T-helper 2 cell treated with Interferon-gamma antibody and Interleukin-4, amounts not matched to agents 5 μg/mL and 100 μg/mL, for 36 hours (primary cell): ENCODE measurements around the gene DLG5.

Experiments used
- DNase-seq: peaks from one replicate; pipeline ENCODE4 v3.0.0; 2021; ENCODE audit warnings: low spot score
- H3K27ac Mint-ChIP-seq: one replicate; pipeline ENCODE4 v1.8.0; 2021; ENCODE audit warnings: mild to moderate bottlenecking, mixed read lengths
- H3K27me3 Mint-ChIP-seq: one replicate; pipeline ENCODE4 v1.8.0; 2021; ENCODE audit warnings: low read depth, mixed read lengths
- H3K36me3 Mint-ChIP-seq: one replicate; pipeline ENCODE4 v1.8.0; 2021; ENCODE audit warnings: low read depth, mixed read lengths
- H3K4me1 Mint-ChIP-seq: one replicate; pipeline ENCODE4 v1.8.0; 2021; ENCODE audit warnings: low read depth, mixed read lengths
- H3K4me3 Mint-ChIP-seq: one replicate; pipeline ENCODE4 v1.8.0; 2022; ENCODE audit warnings: mild to moderate bottlenecking, moderate library complexity, mixed read lengths
- H3K9me3 Mint-ChIP-seq: one replicate; pipeline ENCODE4 v1.8.0; 2021; ENCODE audit warnings: mixed read lengths

The DLG5 gene

DNA sequence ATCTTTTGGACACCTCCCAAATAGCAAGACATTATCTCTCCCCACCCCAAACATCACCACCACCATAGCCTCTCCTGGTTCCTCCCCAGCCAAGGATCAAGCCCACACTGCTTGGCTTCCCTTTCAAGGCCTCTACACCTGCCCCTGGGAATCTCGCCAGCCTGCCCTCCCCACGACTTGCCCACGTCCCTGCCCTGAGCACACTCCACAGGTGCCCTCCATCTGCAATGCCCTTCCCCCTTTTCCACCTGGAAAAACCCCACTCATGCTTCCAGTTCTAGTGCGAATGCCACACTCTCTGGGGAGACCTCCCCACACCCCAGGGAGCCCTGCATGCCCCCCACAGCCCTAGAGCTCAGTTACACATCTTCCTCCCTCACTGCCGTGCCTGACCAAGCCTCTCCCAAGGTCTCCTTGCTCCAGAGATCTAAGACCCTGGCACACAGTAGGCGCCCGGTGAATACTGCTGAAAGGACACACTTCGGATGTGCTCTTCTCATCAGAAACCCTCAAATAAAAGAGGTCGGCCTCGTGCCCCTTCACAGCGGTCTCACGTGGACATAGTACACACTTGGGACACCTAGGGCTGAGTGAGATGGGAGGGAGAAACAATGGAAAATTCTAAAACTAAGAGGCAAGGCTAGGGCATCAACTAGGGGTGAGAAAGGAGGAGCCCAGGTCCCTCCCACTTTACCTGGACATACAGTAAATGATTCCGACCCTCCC is 91.4 kb downstream of the DLG5 start:
- Mint-ChIP-seq H3K4me1 (peaks cover 19% of the 10 kb centered on the region), H3K27ac (peak overlapping the region; percentile 96), H3K9me3 (no peaks in the 10 kb centered on the region), H3K4me3 (no peak overlapping the region), H3K36me3 (no peaks in the 10 kb centered on the region), H3K27me3 (no peaks in the 10 kb centered on the region)
- no peak for DNase-seq

DNA sequence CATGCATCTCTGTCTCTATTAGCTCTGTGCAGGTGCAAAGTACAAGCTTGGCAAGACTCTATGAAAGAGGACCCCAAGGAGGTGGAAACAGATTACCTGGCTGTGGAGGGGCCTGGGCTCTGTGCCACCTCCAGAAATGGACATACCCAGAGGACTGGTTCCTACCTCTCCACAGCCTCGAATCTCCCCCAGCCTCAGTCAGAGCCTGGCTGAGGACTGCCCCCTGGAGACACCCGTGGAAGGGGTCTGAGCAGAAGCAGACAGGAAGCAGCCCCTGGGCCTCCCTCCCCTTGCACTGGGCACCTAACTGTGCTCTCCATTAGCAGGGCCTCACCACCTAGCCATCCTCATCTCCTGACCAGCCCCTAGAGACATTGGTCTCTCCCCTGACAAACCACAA is 92.0 kb downstream of the DLG5 start:
- H3K4me1 Mint-ChIP-seq: peaks cover 19% of the 10 kb centered on the region
- no peak for DNase-seq
- no peaks in the 10 kb centered on the region for H3K9me3 Mint-ChIP-seq
- H3K27me3 Mint-ChIP-seq: no peaks in the 10 kb centered on the region
- H3K27ac Mint-ChIP-seq: peak overlapping the region; percentile 96
- H3K36me3 Mint-ChIP-seq: no peaks in the 10 kb centered on the region
- no peak overlapping the region for H3K4me3 Mint-ChIP-seq

DNA sequence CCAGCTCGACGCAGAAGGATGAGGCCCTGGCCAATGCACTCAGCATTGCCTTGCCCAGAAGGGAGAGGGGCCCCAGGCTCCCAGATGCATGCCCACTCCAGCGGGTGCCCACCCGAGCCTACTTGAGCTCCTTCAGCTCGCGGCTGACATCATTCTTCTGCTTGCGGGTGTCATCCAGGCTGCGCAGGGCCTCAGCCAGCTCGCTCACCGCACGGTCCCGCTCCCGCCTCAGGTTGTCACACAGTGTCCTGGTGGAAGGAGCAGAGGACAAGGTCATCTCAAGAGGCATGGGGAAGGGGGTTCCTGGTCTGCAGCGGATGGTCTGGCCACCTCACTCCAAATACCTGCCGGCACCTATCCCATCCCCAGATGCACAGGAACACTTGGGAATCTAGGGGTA is 92.8 kb downstream of the DLG5 start:
- Mint-ChIP-seq H3K27ac (no peak overlapping the region), H3K36me3 (no peaks in the 10 kb centered on the region), H3K4me1 (peaks cover 19% of the 10 kb centered on the region), H3K27me3 (no peaks in the 10 kb centered on the region), H3K4me3 (no peak overlapping the region), H3K9me3 (no peaks in the 10 kb centered on the region)
- DNase-seq: no peak

DNA sequence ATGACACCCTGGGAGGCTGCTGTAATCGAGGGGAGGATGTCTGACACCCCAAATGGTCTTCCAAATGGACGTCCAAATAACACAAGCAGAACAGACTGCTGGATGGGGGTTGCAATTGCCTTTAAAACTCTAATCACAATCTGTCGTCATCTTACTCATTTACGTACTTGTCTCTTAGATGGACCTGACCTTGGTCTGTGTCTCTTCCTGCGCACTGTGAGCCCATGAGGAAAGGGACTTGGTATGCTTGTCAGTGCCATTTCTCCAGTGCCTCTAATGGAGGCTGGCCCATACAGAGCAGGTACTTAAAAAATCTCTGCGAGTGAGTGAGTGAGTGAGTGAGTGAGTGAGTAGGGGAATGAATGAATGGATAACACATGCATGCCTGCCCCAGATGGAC is 93.3 kb downstream of the DLG5 start:
- H3K27me3 Mint-ChIP-seq: no peaks in the 10 kb centered on the region
- H3K36me3 Mint-ChIP-seq: no peaks in the 10 kb centered on the region
- H3K4me3 Mint-ChIP-seq: no peak overlapping the region
- no peaks in the 10 kb centered on the region for H3K9me3 Mint-ChIP-seq
- H3K4me1 Mint-ChIP-seq: peaks cover 19% of the 10 kb centered on the region
- no peak for DNase-seq
- no peak overlapping the region for H3K27ac Mint-ChIP-seq

DNA sequence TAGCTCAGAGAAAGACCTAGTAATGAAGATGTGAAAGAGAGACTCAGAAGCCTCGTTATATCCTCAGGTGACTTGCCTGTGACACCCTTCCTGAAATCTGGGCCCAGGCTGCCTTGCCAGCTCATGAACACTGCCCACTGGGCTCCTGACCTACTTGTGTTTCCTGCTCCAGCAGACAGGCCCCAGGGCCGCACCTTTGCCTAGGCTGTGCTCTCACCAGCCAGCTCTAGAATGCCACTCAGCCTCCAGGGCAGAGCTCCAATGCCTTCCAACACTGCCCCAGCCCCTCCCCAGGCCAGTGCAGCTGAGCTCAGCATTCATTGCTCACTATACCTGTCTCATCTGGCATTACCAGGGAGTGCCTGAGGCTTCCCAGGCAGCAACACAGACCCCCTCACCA is 94.3 kb downstream of the DLG5 start:
- no peak for DNase-seq
- Mint-ChIP-seq H3K4me1 (peaks cover 14% of the 10 kb centered on the region), H3K27me3 (no peaks in the 10 kb centered on the region), H3K27ac (no peak overlapping the region), H3K9me3 (no peaks in the 10 kb centered on the region), H3K36me3 (no peaks in the 10 kb centered on the region), H3K4me3 (no peak overlapping the region)

DNA sequence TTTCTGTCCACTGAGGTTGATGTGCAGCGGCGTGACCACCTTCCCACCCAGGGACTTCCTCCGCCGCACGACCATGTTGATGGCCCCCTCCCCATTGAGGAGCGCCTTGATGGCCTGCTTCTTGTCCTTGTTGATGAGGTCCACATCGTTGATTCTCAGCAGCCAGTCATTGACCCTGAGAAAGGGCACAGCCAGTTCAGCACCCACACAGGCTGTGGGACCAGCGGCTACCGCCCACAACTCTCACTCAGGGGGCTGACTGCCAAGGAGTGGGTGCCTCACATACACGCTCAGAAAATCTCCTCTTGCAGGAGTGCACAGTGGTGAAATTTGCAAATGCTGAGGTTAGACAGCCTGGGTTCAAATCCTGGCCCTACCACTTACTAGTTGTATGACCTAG is 97.2 kb downstream of the DLG5 start:
- Mint-ChIP-seq H3K27me3 (no peaks in the 10 kb centered on the region), H3K27ac (no peak overlapping the region), H3K9me3 (no peaks in the 10 kb centered on the region)

DNA sequence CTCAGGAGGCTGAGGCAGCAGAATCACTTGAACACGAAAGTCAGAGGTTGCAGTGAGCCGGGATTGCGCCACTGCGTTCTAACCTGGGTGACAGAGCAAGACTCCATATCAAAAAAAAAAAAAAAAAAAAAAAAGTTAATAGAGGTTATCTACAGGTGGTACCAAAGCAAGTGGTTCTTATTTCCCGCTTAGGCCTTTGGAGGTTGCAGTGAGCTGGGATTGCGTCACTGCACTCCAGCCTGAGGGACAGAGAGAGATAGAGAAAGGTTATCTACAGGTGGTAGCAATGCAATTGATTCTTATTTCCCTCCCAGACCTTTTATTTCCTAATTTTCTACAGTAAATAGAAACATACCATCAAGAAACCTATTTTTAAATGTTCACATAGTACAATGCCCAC is 98.2 kb downstream of the DLG5 start:
- H3K4me1 Mint-ChIP-seq: no peaks in the 10 kb centered on the region
- no peak for DNase-seq
- no peaks in the 10 kb centered on the region for H3K36me3 Mint-ChIP-seq
- no peak overlapping the region for H3K27ac Mint-ChIP-seq
- H3K9me3 Mint-ChIP-seq: no peaks in the 10 kb centered on the region
- H3K27me3 Mint-ChIP-seq: no peaks in the 10 kb centered on the region
- no peak overlapping the region for H3K4me3 Mint-ChIP-seq

More for the DNA sequence above, 97.2 kb downstream of the DLG5 start:
- Mint-ChIP-seq H3K4me1 (no peaks in the 10 kb centered on the region), H3K4me3 (no peak overlapping the region), H3K36me3 (no peaks in the 10 kb centered on the region)
- DNase-seq: no peak

DNA sequence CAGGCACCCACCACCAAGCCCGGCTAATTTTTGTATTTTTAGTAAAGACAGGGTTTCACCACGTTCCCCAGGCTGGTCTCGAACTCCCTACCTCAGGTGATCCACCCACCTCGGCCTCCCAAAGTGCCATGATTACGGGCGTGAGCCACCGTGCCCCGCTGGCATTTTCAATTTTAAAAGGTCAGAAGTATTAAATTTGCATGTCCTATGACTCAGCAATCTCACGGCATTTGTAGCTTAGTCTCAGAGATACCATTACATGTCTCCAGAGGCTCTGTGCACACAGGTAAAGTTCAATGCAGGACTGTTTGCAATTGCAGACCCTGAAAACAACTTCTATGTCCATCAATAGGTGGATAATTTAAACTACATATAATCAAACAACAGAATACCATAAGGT is 99.2 kb downstream of the DLG5 start:
- H3K4me3 Mint-ChIP-seq: no peak overlapping the region
- no peak for DNase-seq
- H3K27me3 Mint-ChIP-seq: no peaks in the 10 kb centered on the region
- no peaks in the 10 kb centered on the region for H3K9me3 Mint-ChIP-seq
- H3K36me3 Mint-ChIP-seq: no peaks in the 10 kb centered on the region
- H3K27ac Mint-ChIP-seq: no peak overlapping the region
- H3K4me1 Mint-ChIP-seq: no peaks in the 10 kb centered on the region

DNA sequence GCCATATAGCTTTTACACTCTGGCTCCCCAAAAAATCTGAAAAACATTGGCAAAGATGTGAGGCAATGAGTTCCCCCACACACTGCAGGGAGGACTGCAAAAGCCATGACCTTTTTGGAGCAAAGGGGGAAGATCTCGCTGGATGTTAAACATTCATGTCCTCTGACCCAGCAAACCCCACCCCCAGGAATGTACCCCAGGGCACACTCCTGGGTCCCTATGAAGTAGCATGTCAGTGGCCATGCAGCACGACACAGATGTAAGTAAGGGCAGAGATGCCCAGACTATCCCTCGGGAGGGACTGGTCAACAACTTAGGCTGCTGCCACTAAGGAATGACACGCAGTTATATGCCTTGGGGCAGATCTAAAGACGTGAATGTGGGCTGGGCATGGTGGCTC is 100.6 kb downstream of the DLG5 start:
- Mint-ChIP-seq H3K4me1 (no peaks in the 10 kb centered on the region), H3K27ac (no peak overlapping the region), H3K36me3 (no peaks in the 10 kb centered on the region), H3K9me3 (no peaks in the 10 kb centered on the region), H3K27me3 (no peaks in the 10 kb centered on the region), H3K4me3 (no peak overlapping the region)
- DNase-seq: no peak

DNA sequence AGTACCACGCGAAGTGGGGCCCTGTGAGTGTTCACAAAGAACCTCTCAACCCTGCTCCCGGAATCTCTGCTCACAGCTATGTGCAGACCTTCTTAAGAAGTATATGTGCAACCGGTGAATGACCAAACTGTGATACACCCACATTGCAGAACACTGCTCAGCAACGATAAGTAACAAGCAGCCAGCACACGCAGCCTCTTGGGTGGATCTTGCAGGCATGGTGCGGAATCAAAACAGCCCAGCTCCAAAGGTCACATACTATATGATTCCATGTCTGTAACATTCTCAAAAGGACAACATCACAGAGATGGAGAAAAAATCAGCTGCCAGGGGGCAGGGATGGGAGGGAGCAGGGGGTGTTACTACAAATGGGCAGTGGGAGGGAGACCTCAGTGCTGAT is 101.6 kb downstream of the DLG5 start:
- peaks cover 7% of the 10 kb centered on the region for H3K4me1 Mint-ChIP-seq
- H3K4me3 Mint-ChIP-seq: no peak overlapping the region
- H3K27ac Mint-ChIP-seq: no peak overlapping the region
- no peaks in the 10 kb centered on the region for H3K36me3 Mint-ChIP-seq
- H3K27me3 Mint-ChIP-seq: no peaks in the 10 kb centered on the region
- H3K9me3 Mint-ChIP-seq: no peaks in the 10 kb centered on the region
- DNase-seq: no peak

DNA sequence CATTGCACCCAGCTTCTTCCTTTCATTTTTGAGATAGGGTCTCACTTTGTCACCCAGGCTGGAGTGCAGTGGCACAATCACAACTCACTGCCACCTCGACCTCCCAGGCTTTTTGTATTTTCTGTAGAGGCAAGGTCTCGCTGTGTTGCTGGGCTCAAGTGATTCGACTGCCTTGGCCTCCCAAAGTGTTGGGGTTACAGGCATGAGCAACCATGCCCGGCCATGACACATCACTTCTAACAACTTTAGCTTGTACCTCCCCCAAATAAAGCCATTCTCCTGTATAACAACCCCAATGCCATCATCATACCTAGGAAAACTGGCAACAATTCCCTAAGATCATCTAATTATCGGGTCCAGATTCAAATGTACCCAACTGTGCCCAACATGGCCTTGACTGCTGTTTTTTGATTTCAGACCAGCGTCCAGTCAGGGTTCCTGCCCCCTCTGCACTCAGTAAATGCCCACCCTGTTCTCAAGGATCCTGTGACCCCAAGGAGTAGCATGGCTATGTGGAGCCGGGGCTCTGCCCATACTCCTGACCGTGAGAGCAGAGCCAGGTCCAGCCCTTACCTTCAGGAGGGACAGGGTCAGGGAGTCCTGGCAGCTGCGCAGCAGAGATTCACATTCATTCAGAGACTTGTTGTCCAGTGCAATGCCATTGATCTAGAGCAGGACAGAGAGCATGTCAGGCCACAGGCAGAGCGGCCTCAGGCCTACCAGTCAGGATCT is 102.6 kb downstream of the DLG5 start:
- Mint-ChIP-seq H3K27me3 (no peaks in the 10 kb centered on the region), H3K36me3 (no peaks in the 10 kb centered on the region), H3K4me3 (no peak overlapping the region), H3K4me1 (peaks cover 7% of the 10 kb centered on the region), H3K9me3 (no peaks in the 10 kb centered on the region), H3K27ac (no peak overlapping the region)
- DNase-seq: no peak

DNA sequence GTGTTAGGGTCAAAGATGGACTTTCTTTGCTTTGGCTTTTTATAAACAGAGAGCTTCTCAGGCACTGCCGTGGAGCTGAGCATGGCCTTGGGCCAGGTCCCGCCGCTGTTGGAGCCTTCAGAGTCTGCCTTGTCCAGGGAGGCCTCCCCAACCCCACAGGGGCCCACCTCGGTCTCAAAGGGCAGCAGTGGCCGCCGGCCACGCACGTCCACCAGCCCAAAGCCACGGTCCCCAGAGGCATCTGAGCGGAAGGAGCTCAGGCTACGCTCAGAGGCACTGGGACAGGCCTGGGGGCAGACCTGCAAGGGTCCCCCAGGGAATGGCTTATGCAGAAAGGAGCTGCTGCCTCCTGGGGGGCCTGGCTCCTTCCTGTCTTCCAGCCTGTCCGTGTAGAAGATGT is 105.0 kb downstream of the DLG5 start:
- H3K4me3 Mint-ChIP-seq: no peak overlapping the region
- DNase-seq: no peak
- H3K9me3 Mint-ChIP-seq: no peaks in the 10 kb centered on the region
- peaks cover 7% of the 10 kb centered on the region for H3K4me1 Mint-ChIP-seq
- no peak overlapping the region for H3K27ac Mint-ChIP-seq
- no peaks in the 10 kb centered on the region for H3K36me3 Mint-ChIP-seq
- no peaks in the 10 kb centered on the region for H3K27me3 Mint-ChIP-seq

DNA sequence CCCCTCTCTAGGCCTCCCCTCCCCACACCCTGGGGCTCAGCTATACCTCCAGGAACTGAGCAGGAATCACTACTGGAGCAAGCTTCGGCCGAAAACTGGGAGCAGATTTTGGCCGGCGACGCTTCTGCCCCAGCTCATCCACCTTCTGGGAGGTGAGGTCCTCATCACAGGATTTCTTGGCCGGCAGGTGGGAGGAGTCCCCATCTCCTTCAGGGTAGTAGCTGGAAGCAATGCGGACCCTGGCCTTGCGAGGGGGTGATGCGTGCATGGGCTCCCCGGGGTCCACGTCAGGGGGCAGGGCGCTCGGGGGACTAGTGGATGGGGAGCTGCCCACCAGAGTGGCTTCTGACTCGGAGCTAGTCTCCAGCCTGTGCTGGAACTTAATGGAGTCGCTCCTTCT is 105.5 kb downstream of the DLG5 start:
- no peak for DNase-seq
- Mint-ChIP-seq H3K27ac (no peak overlapping the region), H3K4me1 (peaks cover 7% of the 10 kb centered on the region), H3K27me3 (no peaks in the 10 kb centered on the region), H3K36me3 (no peaks in the 10 kb centered on the region), H3K4me3 (no peak overlapping the region), H3K9me3 (no peaks in the 10 kb centered on the region)

DNA sequence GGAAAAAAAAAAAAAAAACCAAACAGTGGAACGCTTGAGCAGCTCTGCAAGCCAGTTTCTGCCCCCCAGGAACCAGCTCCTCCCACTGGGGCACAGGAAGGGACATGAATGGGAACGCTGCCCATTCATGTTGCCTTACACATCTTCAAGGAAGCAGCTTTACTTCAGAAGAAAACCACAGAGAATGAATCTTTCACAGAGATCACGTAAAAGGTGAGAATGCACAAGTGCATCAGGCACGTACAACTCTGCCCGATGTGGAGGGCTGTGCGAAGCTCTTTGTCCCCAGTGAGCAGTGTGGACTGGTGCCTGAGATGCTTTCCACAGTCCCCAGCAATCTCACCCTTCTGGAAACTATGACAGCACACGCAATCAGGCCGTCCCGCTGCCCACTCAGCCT is 106.2 kb downstream of the DLG5 start:
- Mint-ChIP-seq H3K4me1 (peaks cover 7% of the 10 kb centered on the region), H3K9me3 (no peaks in the 10 kb centered on the region), H3K4me3 (peak overlapping the region; percentile 29), H3K27me3 (no peaks in the 10 kb centered on the region), H3K36me3 (no peaks in the 10 kb centered on the region), H3K27ac (peak overlapping the region; percentile 76)
- peak; percentile 33 for DNase-seq
